H1 (cell line): ENCODE data around the gene DNMT1.

Source experiments
- CREB1 ChIP-seq: IDR thresholded peaks from 2 replicates; pipeline ENCODE4 v1.6.1; 2012; ENCODE audit warnings: inconsistent platforms
- GABPA ChIP-seq: IDR thresholded peaks from 2 replicates; pipeline ENCODE4 v1.6.1; 2011; ENCODE audit warnings: mild to moderate bottlenecking, low read length, moderate library complexity, borderline replicate concordance; ENCODE audit not compliant: insufficient read depth
- TF ChIP-seq, protein P1 (sequence below), 3 experiments: IDR thresholded peaks; 1 replicate in 2 of 3; 2 replicates in 1 of 3; pipeline versions ENCODE4 v1.5.1 to v1.6.1; 2011; ENCODE audit warnings: low read length in 3 of 3, mild to moderate bottlenecking in 3 of 3, inconsistent platforms in 2 of 3, low read depth in 1 of 3, moderate library complexity in 1 of 3; ENCODE audit not compliant: insufficient read depth in 1 of 3; ENCODE audit errors: control extremely low read depth in 1 of 3

DNA sequence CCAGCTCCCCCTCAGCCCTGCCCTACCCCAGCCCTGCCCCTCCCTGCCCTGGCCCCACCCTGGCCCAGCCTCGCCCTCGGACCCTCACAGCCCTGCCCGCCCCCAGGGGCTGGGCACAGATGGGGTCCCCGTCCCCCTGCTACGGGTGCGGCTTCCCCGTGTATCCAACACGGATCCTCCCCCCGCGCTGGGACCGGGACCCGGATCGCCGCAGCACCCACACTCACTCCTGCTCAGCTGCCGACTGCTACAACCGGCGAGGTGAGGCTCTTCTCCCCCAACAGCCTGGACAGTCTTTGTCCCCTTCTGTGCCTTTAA is 103.4 kb downstream of the DNMT1 start:
- TF ChIP-seq, protein P1, sequence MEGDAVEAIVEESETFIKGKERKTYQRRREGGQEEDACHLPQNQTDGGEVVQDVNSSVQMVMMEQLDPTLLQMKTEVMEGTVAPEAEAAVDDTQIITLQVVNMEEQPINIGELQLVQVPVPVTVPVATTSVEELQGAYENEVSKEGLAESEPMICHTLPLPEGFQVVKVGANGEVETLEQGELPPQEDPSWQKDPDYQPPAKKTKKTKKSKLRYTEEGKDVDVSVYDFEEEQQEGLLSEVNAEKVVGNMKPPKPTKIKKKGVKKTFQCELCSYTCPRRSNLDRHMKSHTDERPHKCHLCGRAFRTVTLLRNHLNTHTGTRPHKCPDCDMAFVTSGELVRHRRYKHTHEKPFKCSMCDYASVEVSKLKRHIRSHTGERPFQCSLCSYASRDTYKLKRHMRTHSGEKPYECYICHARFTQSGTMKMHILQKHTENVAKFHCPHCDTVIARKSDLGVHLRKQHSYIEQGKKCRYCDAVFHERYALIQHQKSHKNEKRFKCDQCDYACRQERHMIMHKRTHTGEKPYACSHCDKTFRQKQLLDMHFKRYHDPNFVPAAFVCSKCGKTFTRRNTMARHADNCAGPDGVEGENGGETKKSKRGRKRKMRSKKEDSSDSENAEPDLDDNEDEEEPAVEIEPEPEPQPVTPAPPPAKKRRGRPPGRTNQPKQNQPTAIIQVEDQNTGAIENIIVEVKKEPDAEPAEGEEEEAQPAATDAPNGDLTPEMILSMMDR (IDR thresholded peaks at IDR 0.05; ENCODE audit: control extremely low read depth in 1 of 3, insufficient read depth in 1 of 3, low read depth in 1 of 3, low read length in 3 of 3): no peak
- TF ChIP-seq GABPA (no peak), CREB1 (no peak)
